WTC11 (cell line): Measurements from ENCODE around the gene NUP214. TPM values are rescaled to one million over a fixed set of nuclear protein-coding genes. Genes with fewer than 3 reads are reported as not detected.
A peak's percentile ranks its signal among the peaks of the same experiment; 100 is the strongest.

Experiments
- ATAC-seq: fragments of 200-7000 bp; cut with Tn5 transposase; 2 replicates; pipeline ENCODE4 v1.10.0; 2021; ENCODE audit warnings: mild to moderate bottlenecking, moderate library complexity
- CTCF ChIA-PET: fragments of 300-600 bp; sonication (Branson Sonifier 250); formaldehyde crosslinking; loops from one replicate; lab custom pipeline; 2021; ENCODE audit warnings: antibody characterized with exemption; lab: Charles Lee
- POLR2A ChIA-PET: fragments of 350-600 bp; sonication (Branson Sonifier 250); formaldehyde crosslinking; loops from one replicate; lab custom pipeline; 2021; ENCODE audit warnings: antibody characterized with exemption; lab: Charles Lee
- DNase-seq: peaks from one replicate; pipeline ENCODE4 v3.0.0; 2021; ENCODE audit warnings: low spot score
- H3K27ac Mint-ChIP-seq: 2 replicates; pipeline ENCODE4 v1.8.0; 2021; ENCODE audit warnings: mixed read lengths
- H3K27me3 Mint-ChIP-seq: 2 replicates; pipeline ENCODE4 v1.8.0; 2021; ENCODE audit warnings: low read depth, mild to moderate bottlenecking, moderate library complexity, mixed read lengths
- H3K36me3 Mint-ChIP-seq: 2 replicates; pipeline ENCODE4 v1.8.0; 2021; ENCODE audit warnings: mixed read lengths
- H3K4me1 Mint-ChIP-seq: 2 replicates; pipeline ENCODE4 v1.8.0; 2022; ENCODE audit warnings: mixed read lengths
- H3K4me3 Mint-ChIP-seq: 2 replicates; pipeline ENCODE4 v1.8.0; 2021; ENCODE audit warnings: mild to moderate bottlenecking, moderate library complexity, mixed read lengths
- H3K9me3 Mint-ChIP-seq: 2 replicates; pipeline ENCODE4 v1.8.0; 2021; ENCODE audit warnings: mixed read lengths
- CREM ChIP-seq: sonication (generic); formaldehyde crosslinking; IDR thresholded peaks from 2 replicates; pipeline ENCODE4 v1.8.1; 2022; ENCODE audit warnings: mild to moderate bottlenecking, missing genetic modification reagents, moderate library complexity
- EMX1 ChIP-seq: fragments of 250-450 bp; sonication (Bioruptor Pico); IDR thresholded peaks from 2 replicates; pipeline ENCODE4 v1.8.0; 2021; ENCODE audit warnings: mild to moderate bottlenecking
- ESRRA ChIP-seq: sonication (generic); formaldehyde crosslinking; IDR thresholded peaks from 2 replicates; pipeline ENCODE4 v1.8.1; 2022; ENCODE audit warnings: mild to moderate bottlenecking, missing genetic modification reagents, borderline replicate concordance
- KAT7 ChIP-seq: sonication (generic); formaldehyde crosslinking; IDR thresholded peaks from 2 replicates; pipeline ENCODE4 v1.8.1; 2023; ENCODE audit warnings: missing genetic modification reagents, mild to moderate bottlenecking, borderline replicate concordance
- MXD4 ChIP-seq: fragments of 250-450 bp; sonication (Bioruptor Pico); IDR thresholded peaks from 2 replicates; pipeline ENCODE4 v1.8.0; 2021; ENCODE audit warnings: mild to moderate bottlenecking, moderate library complexity, borderline replicate concordance
- MYBL2 ChIP-seq: sonication (generic); formaldehyde crosslinking; IDR thresholded peaks from 2 replicates; pipeline ENCODE4 v1.8.1; 2023; ENCODE audit warnings: mild to moderate bottlenecking, moderate library complexity, missing genetic modification reagents
- SMAD4 ChIP-seq: sonication (generic); formaldehyde crosslinking; IDR thresholded peaks from 2 replicates; pipeline ENCODE4 v1.8.0; 2022; ENCODE audit warnings: mild to moderate bottlenecking, missing genetic modification reagents
- SP1 ChIP-seq: sonication (generic); formaldehyde crosslinking; conservative IDR thresholded peaks from 2 replicates; pipeline ENCODE4 v1.8.1; 2022; ENCODE audit warnings: missing genetic modification reagents
- TEAD1 ChIP-seq: sonication (generic); formaldehyde crosslinking; IDR thresholded peaks from 2 replicates; pipeline ENCODE4 v1.8.0; 2022; ENCODE audit warnings: mild to moderate bottlenecking, missing genetic modification reagents
- TP53 ChIP-seq: sonication (generic); formaldehyde crosslinking; IDR thresholded peaks from 2 replicates; pipeline ENCODE4 v1.8.1; 2023; ENCODE audit warnings: mild to moderate bottlenecking, missing genetic modification reagents
- ZNF138 ChIP-seq: sonication (generic); formaldehyde crosslinking; conservative IDR thresholded peaks from 2 replicates; pipeline ENCODE4 v1.8.1; 2022; ENCODE audit warnings: mild to moderate bottlenecking, moderate library complexity, missing genetic modification reagents
- ZNF219 ChIP-seq: sonication (generic); formaldehyde crosslinking; IDR thresholded peaks from 2 replicates; pipeline ENCODE4 v1.8.0; 2023; ENCODE audit warnings: missing genetic modification reagents, mild to moderate bottlenecking, borderline replicate concordance
- ZNF263 ChIP-seq: sonication (generic); formaldehyde crosslinking; IDR thresholded peaks from 2 replicates; pipeline ENCODE4 v1.8.1; 2022; ENCODE audit warnings: low read depth, mild to moderate bottlenecking, moderate library complexity, missing genetic modification reagents
- ZNF396 ChIP-seq: fragments of 250-450 bp; sonication (Bioruptor Pico); IDR thresholded peaks from 2 replicates; pipeline ENCODE4 v1.8.0; 2021; ENCODE audit warnings: mild to moderate bottlenecking, moderate library complexity, borderline replicate concordance
- ZNF423 ChIP-seq: fragments of 250-450 bp; sonication (Bioruptor Pico); IDR thresholded peaks from 2 replicates; pipeline ENCODE4 v2.1.2; 2022; ENCODE audit warnings: mild to moderate bottlenecking, moderate library complexity
- total RNA-seq: library from RNA; stranded (reverse); gene quantifications from 3 replicates; pipeline ENCODE4 v1.2.3, GENCODE V29; 2021
- TF ChIP-seq, protein P1 (sequence below): sonication (generic); formaldehyde crosslinking; IDR thresholded peaks from 2 replicates; pipeline ENCODE4 v1.8.1; 2023; ENCODE audit warnings: mild to moderate bottlenecking, missing genetic modification reagents, moderate library complexity
- TF ChIP-seq, protein P2 (sequence below): sonication (generic); formaldehyde crosslinking; IDR thresholded peaks from 2 replicates; pipeline ENCODE4 v1.8.0; 2023; ENCODE audit warnings: missing genetic modification reagents, mild to moderate bottlenecking, borderline replicate concordance
- TF ChIP-seq, protein P3 (sequence below): fragments of 250-450 bp; sonication (Bioruptor Pico); conservative IDR thresholded peaks from 2 replicates; pipeline ENCODE4 v1.9.0; 2021; ENCODE audit warnings: mild to moderate bottlenecking
- TF ChIP-seq, protein P4 (sequence below): sonication (generic); formaldehyde crosslinking; IDR thresholded peaks from 2 replicates; pipeline ENCODE4 v1.8.1; 2022; ENCODE audit warnings: missing genetic modification reagents, borderline replicate concordance

Gene NUP214
- total RNA-seq, 1 experiment from 2014 or later = 41.8 TPM

DNA sequence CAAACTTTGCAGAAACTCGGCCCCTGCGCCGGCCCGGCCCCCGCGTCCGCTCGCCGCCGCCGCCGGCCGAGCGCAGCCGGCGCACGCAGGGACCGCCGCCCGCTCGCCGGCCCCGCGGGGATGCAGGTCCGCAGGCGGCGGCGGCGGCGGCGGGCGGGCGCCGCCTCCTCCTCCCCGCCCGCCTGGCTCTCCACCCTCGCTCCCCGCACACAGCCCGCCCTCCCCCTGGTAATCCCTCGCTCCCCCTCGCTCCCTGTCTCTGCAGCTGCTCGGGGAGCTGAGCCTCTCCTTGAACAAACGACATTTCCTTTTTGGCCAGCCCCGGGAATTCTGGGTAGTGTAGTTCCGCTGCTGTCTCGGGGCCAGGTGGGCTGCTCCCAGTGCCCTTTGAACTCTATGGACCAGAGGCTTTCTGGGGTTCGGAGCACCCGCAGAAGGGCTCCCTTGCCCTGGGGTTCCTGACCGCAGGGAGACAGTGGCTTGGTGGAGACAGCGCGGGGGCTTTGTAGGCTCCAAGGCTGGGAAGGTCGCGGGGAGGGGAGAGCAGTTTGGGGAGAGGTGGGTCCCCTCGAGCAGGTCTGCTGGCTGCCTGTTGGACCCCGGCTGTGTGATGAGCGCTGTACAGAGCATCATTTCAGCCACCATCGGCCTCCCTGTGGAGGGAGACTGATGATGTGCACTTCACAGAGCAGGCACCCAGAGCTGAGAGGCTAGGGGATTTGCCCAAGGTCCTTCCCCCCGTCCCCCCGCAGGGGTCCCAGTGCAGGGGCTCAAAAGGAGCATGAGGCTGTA is 152.7 kb downstream of the NUP214 start:
- H3K4me1 Mint-ChIP-seq = peaks cover 27% of the 10 kb centered on the region
- CTCF ChIA-PET = interaction anchor here (0.6 to 1.6 kb wide), 6 partner anchors 11 to 221 kb away, joined by 3 to 14 read pairs (median 4); partner anchors contain the start of gene PLPP7
- H3K27ac Mint-ChIP-seq = no peak overlapping the region
- TF ChIP-seq SP1 (CRISPR knock-in tag) = 0 out of 2 replicates have a peak, but pooled peaks have one; percentile 20
- no peak for TF ChIP-seq TEAD1
- peak overlapping the region; percentile 71 for H3K4me3 Mint-ChIP-seq
- peak; percentile 77 for ATAC-seq
- POLR2A ChIA-PET = interaction anchor here (0.6 kb wide), 2 partner anchors 42 to 70 kb away, joined by 3 read pairs; no protein-coding TSS in a partner anchor
- no peaks in the 10 kb centered on the region; the same call in 1 of the 2 replicates for H3K36me3 Mint-ChIP-seq
- no peaks in the 10 kb centered on the region for H3K9me3 Mint-ChIP-seq
- DNase-seq = peak; percentile 86
- H3K27me3 Mint-ChIP-seq = peaks cover 31% of the 10 kb centered on the region

DNA sequence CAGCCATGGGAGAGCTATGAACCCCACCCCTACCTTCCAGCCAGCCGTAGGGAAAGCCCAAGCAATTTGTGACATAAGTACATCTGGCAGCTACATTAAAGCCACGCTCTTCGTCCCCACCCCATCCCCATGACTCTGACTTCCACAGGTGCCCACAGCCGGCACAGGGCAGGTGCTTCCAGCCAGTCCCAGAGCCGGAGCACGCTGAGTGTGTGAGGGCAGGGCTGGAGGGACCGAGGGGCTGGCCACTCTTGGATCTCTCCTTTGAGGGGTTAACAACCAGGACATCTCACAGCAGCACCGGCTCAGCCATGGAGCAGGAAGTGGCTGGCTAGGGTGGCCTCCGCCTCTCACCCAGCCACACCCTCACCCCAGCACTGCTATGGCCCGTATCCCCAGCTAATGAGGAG is 153.3 kb downstream of the NUP214 start:
- no peaks in the 10 kb centered on the region for H3K9me3 Mint-ChIP-seq
- H3K4me3 Mint-ChIP-seq = no peak overlapping the region; the same call in 1 of the 2 replicates
- H3K27ac Mint-ChIP-seq = no peak overlapping the region
- ChIA-PET CTCF (interaction anchor here (1.0 to 1.6 kb wide), 3 partner anchors 10 to 58 kb away, joined by 3 to 14 read pairs (median 6); partner anchors contain the start of gene PLPP7), POLR2A (no interaction called here)
- peaks cover 26% of the 10 kb centered on the region for H3K4me1 Mint-ChIP-seq
- H3K27me3 Mint-ChIP-seq = peaks cover 36% of the 10 kb centered on the region
- ATAC-seq (no peak), DNase-seq (no peak)
- H3K36me3 Mint-ChIP-seq = no peaks in the 10 kb centered on the region; the same call in 1 of the 2 replicates
- no peak for TF ChIP-seq ZNF138 (CRISPR knock-in tag)
- no peak for TF ChIP-seq ZNF396
- TF ChIP-seq ESRRA (CRISPR knock-in tag) = no peak
- TF ChIP-seq KAT7 = no peak
- no peak for TF ChIP-seq TP53
- TF ChIP-seq EMX1 (CRISPR knock-in tag) = no peak
- TF ChIP-seq, protein P1, sequence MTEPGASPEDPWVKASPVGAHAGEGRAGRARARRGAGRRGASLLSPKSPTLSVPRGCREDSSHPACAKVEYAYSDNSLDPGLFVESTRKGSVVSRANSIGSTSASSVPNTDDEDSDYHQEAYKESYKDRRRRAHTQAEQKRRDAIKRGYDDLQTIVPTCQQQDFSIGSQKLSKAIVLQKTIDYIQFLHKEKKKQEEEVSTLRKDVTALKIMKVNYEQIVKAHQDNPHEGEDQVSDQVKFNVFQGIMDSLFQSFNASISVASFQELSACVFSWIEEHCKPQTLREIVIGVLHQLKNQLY (CRISPR knock-in tag) = no peak

DNA sequence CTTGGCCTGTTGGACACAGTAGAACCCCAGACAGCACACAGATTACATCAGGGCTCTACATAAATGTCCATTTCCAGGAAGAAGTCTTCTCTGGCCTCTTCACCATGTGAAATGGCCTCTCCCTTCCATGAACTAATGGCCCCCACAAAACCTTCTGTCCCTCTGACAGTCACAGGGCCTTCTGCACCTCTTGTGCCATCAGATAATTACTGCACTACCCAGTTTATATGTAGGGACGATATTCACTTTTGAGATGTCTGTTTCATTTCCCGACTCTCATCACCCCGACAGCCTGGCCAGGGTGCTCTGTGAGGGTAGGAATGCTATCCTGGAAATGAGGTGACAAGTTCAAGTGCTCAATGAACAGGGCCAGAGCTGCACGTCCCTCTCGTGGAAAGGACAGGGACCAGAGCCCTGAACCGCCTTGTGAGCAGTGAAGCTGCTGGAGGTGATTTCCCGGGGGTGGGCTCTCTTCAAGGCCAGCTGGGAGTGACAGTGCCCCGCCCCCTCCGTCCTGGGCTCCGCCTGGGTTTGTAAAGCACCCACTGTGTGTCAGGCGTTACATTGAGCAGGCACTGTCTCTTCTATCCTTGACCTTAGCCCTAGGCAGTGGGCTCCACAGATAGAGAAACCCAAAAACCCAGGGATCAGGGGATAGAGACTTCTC is 153.9 kb downstream of the NUP214 start:
- Mint-ChIP-seq H3K4me3 (no peak overlapping the region), H3K4me1 (peaks cover 20% of the 10 kb centered on the region), H3K36me3 (no peaks in the 10 kb centered on the region; the same call in 1 of the 2 replicates), H3K9me3 (no peaks in the 10 kb centered on the region), H3K27me3 (peaks cover 42% of the 10 kb centered on the region)
- ATAC-seq = no peak
- CTCF ChIA-PET = interaction anchor here (1.0 to 2.0 kb wide), 4 partner anchors 10 to 57 kb away, joined by 3 to 14 read pairs (median 8); partner anchors contain the start of gene PLPP7
- DNase-seq = no peak
- POLR2A ChIA-PET = no interaction called here
- TF ChIP-seq, protein P2, sequence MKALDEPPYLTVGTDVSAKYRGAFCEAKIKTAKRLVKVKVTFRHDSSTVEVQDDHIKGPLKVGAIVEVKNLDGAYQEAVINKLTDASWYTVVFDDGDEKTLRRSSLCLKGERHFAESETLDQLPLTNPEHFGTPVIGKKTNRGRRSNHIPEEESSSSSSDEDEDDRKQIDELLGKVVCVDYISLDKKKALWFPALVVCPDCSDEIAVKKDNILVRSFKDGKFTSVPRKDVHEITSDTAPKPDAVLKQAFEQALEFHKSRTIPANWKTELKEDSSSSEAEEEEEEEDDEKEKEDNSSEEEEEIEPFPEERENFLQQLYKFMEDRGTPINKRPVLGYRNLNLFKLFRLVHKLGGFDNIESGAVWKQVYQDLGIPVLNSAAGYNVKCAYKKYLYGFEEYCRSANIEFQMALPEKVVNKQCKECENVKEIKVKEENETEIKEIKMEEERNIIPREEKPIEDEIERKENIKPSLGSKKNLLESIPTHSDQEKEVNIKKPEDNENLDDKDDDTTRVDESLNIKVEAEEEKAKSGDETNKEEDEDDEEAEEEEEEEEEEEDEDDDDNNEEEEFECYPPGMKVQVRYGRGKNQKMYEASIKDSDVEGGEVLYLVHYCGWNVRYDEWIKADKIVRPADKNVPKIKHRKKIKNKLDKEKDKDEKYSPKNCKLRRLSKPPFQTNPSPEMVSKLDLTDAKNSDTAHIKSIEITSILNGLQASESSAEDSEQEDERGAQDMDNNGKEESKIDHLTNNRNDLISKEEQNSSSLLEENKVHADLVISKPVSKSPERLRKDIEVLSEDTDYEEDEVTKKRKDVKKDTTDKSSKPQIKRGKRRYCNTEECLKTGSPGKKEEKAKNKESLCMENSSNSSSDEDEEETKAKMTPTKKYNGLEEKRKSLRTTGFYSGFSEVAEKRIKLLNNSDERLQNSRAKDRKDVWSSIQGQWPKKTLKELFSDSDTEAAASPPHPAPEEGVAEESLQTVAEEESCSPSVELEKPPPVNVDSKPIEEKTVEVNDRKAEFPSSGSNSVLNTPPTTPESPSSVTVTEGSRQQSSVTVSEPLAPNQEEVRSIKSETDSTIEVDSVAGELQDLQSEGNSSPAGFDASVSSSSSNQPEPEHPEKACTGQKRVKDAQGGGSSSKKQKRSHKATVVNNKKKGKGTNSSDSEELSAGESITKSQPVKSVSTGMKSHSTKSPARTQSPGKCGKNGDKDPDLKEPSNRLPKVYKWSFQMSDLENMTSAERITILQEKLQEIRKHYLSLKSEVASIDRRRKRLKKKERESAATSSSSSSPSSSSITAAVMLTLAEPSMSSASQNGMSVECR (CRISPR knock-in tag) = no peak
- no peak for TF ChIP-seq ZNF423
- TF ChIP-seq ZNF138 (CRISPR knock-in tag) = no peak
- TF ChIP-seq SMAD4 (CRISPR knock-in tag) = no peak
- TF ChIP-seq ZNF219 = no peak
- no peak for TF ChIP-seq TP53
- TF ChIP-seq MXD4 (CRISPR knock-in tag) = no peak
- no peak for TF ChIP-seq CREM (CRISPR knock-in tag)
- TF ChIP-seq, protein P3, sequence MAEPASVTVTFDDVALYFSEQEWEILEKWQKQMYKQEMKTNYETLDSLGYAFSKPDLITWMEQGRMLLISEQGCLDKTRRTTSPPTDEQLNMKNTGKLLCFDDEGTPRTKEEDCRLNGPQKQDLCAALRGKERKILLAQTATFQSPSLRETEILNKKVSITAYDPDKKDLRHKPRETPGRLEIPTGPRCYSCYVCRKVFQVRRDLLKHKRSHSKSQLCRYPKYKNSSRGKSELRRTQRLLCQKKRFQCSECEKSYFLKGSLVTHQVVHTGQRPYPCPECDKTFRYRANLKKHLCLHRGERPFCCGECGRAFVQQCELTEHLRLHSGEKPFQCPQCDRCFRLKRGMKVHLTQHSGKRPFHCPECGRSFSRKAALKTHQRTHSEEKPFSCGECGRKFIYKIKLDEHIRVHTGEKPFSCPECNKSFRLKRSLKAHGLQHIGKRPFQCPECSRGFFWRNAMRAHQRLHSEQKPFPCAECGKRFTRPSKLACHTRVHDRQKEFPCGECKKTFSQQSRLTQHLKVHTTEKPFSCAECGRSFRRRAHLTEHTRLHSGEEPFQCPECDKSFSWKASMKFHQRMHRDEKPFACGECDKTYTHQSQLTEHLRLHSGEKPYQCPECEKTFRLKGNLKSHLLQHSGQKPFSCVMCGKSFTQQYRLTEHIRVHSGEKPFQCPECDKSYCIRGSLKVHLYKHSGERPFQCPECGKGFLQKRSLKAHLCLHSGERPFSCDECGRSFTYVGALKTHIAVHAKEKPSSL (CRISPR knock-in tag) = no peak
- no peak for TF ChIP-seq MYBL2
- TF ChIP-seq, protein P4, sequence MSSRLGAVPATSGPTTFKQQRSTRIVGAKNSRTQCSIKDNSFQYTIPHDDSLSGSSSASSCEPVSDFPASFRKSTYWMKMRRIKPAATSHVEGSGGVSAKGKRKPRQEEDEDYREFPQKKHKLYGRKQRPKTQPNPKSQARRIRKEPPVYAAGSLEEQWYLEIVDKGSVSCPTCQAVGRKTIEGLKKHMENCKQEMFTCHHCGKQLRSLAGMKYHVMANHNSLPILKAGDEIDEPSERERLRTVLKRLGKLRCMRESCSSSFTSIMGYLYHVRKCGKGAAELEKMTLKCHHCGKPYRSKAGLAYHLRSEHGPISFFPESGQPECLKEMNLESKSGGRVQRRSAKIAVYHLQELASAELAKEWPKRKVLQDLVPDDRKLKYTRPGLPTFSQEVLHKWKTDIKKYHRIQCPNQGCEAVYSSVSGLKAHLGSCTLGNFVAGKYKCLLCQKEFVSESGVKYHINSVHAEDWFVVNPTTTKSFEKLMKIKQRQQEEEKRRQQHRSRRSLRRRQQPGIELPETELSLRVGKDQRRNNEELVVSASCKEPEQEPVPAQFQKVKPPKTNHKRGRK (CRISPR knock-in tag) = no peak
- no peak for TF ChIP-seq ZNF263 (CRISPR knock-in tag)
- TF ChIP-seq, all 79 proteins: peak for 0
- H3K27ac Mint-ChIP-seq = no peak overlapping the region
